A673 (cell line): Measurements from ENCODE around the gene FZD7. TPM values are rescaled to one million over a fixed set of nuclear protein-coding genes. Genes with fewer than 3 reads are reported as not detected.

Source experiments
- BruUV-seq: library from RNA; stranded (reverse); fragments of 400-500 nt; replicated peaks from 2 replicates; lab custom pipeline; 2021; lab: Mats Ljungman, UMichigan
- CTCF ChIA-PET: fragments of 300-600 bp; sonication (Branson Sonifier 250); formaldehyde crosslinking; loops from one replicate; lab custom pipeline; 2022; ENCODE audit warnings: antibody characterized with exemption; lab: Charles Lee
- POLR2A ChIA-PET: fragments of 300-600 bp; sonication (Branson Sonifier 250); formaldehyde crosslinking; loops from one replicate; lab custom pipeline; 2022; ENCODE audit warnings: antibody characterized with exemption; ENCODE audit not compliant: low non-redundant PET; lab: Charles Lee
- DNase-seq: peaks from one replicate; pipeline ENCODE4 v3.0.0-alpha.2; 2015; ENCODE audit warnings: low spot score
- H3K27ac ChIP-seq: fragments of 200-600 bp; sonication (generic); 2 replicates; pipeline ENCODE4 v1.5.1; 2016; ENCODE audit warnings: mixed run types, low read depth, mild to moderate bottlenecking, mixed read lengths, antibody characterized with exemption, low read length; ENCODE audit not compliant: poor library complexity, severe bottlenecking
- H3K27me3 ChIP-seq: fragments of 200-600 bp; sonication (generic); replicated peaks from 2 replicates; pipeline ENCODE4 v1.6.1; 2017; ENCODE audit warnings: mixed run types, low read depth, mild to moderate bottlenecking, mixed read lengths, antibody characterized with exemption, low read length; ENCODE audit not compliant: insufficient read depth, poor library complexity
- H3K36me3 ChIP-seq: fragments of 200-600 bp; sonication (generic); 2 replicates; pipeline ENCODE4 v1.6.1; 2016; ENCODE audit warnings: mixed run types, mild to moderate bottlenecking, mixed read lengths, antibody characterized with exemption, low read length; ENCODE audit not compliant: insufficient read depth, poor library complexity, severe bottlenecking
- H3K4me1 ChIP-seq: fragments of 200-600 bp; sonication (generic); 2 replicates; pipeline ENCODE4 v1.6.1; 2017; ENCODE audit warnings: mixed run types, mild to moderate bottlenecking, mixed read lengths, antibody characterized with exemption, low read length; ENCODE audit not compliant: insufficient read depth, poor library complexity, severe bottlenecking
- H3K4me3 ChIP-seq: fragments of 200-600 bp; sonication (generic); 2 replicates; pipeline ENCODE4 v1.5.1; 2016; ENCODE audit warnings: low read depth, mixed run types, mild to moderate bottlenecking, mixed read lengths, low read length; ENCODE audit not compliant: poor library complexity, severe bottlenecking
- H3K9me3 ChIP-seq: fragments of 200-600 bp; sonication (generic); 2 replicates; pipeline ENCODE4 v1.6.1; 2016; ENCODE audit warnings: mixed run types, low read depth, mild to moderate bottlenecking, mixed read lengths, antibody characterized with exemption, low read length; ENCODE audit not compliant: poor library complexity, severe bottlenecking
- EZH2 ChIP-seq: fragments of 200-600 bp; sonication (generic); IDR thresholded peaks from 2 replicates; pipeline ENCODE4 v1.6.1; 2017; ENCODE audit warnings: borderline replicate concordance, low read depth, mild to moderate bottlenecking, mixed read lengths, antibody characterized with exemption, low read length; ENCODE audit not compliant: poor library complexity, severe bottlenecking
- intact Hi-C: fragments of 100-400 bp; cut with micrococcal nuclease; formaldehyde crosslinking; loops from one replicate; pipeline ENCODE4 v1.10.0; 2022; ENCODE audit not compliant: unreplicated experiment
- total RNA-seq: library from RNA; stranded (reverse); gene quantifications from 2 replicates; pipeline ENCODE4 v1.2.3, GENCODE V29; 2021
- TF ChIP-seq, protein P1 (sequence below): fragments of 300-800, 200-600 bp; sonication (generic); conservative IDR thresholded peaks from 2 replicates; pipeline ENCODE4 v1.5.1; 2017; ENCODE audit warnings: low read depth, mild to moderate bottlenecking, antibody characterized with exemption, low read length, moderate library complexity, mixed read lengths

The FZD7 gene
- total RNA-seq, 1 experiment from 2014 or later, result 14.1 TPM

DNA sequence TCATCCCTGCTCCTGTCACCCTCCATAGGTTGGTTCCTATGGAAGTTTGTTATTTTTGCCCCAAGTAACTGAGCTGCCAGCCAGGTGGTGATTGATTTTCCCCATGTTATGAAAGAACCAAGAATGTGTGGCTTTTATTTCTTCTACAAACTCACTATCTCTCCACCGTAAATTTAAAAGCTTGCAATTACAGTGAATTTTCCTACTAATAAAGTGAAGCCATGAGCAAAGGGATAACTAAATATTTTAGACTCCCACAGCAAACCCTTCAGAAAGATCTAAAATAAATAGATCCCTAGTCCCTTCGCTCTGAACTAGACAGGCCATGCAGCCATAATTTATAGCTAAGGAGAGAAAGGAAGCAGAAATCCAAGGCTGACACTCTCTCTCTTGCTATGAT, 33.2 kb downstream of the FZD7 start:
- Histone ChIP-seq H3K4me3 (no peak overlapping the region), H3K4me1 (peaks cover 24% of the 10 kb centered on the region), H3K27ac (no peak overlapping the region), H3K36me3 (no peaks in the 10 kb centered on the region), H3K27me3 (no peaks in the 10 kb centered on the region), H3K9me3 (no peaks in the 10 kb centered on the region)
- CTCF ChIA-PET, result no interaction called here
- DNase-seq, result no peak
- intact Hi-C loops, result no loop called here
- no TSS peak for BruUV-seq
- POLR2A ChIA-PET, result no interaction called here
- TF ChIP-seq EZH2, result no peak
- TF ChIP-seq, protein P1, sequence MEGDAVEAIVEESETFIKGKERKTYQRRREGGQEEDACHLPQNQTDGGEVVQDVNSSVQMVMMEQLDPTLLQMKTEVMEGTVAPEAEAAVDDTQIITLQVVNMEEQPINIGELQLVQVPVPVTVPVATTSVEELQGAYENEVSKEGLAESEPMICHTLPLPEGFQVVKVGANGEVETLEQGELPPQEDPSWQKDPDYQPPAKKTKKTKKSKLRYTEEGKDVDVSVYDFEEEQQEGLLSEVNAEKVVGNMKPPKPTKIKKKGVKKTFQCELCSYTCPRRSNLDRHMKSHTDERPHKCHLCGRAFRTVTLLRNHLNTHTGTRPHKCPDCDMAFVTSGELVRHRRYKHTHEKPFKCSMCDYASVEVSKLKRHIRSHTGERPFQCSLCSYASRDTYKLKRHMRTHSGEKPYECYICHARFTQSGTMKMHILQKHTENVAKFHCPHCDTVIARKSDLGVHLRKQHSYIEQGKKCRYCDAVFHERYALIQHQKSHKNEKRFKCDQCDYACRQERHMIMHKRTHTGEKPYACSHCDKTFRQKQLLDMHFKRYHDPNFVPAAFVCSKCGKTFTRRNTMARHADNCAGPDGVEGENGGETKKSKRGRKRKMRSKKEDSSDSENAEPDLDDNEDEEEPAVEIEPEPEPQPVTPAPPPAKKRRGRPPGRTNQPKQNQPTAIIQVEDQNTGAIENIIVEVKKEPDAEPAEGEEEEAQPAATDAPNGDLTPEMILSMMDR, result no peak

DNA sequence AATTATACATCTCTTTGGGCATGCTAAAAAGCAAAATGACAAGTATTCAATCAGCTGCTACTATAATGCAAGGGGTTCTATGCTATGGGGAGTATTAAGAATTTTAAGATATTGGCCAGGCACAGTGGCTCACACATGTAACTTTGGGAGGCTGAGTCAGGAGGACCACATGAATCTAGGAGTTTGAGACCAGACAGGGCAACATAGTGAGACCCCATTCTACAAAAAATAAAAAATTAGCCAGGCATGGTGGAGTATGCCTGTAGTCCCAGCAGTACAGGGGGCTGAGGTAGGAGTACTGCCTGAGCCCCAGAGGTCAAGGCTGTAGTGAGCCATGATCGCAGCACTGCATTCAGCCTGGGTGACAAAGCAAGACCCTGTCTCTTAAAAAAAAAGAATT, 33.9 kb downstream of the FZD7 start:
- H3K9me3 ChIP-seq, result no peaks in the 10 kb centered on the region
- TF ChIP-seq, protein P1, result no peak
- TF ChIP-seq EZH2, result no peak
- POLR2A ChIA-PET, result no interaction called here
- intact Hi-C loops, result no loop called here
- no peak for DNase-seq
- H3K4me1 ChIP-seq, result peaks cover 24% of the 10 kb centered on the region
- H3K4me3 ChIP-seq, result no peak overlapping the region
- CTCF ChIA-PET, result no interaction called here
- no peaks in the 10 kb centered on the region for H3K36me3 ChIP-seq
- H3K27me3 ChIP-seq, result no peaks in the 10 kb centered on the region
- no peak overlapping the region for H3K27ac ChIP-seq
- no TSS peak for BruUV-seq

DNA sequence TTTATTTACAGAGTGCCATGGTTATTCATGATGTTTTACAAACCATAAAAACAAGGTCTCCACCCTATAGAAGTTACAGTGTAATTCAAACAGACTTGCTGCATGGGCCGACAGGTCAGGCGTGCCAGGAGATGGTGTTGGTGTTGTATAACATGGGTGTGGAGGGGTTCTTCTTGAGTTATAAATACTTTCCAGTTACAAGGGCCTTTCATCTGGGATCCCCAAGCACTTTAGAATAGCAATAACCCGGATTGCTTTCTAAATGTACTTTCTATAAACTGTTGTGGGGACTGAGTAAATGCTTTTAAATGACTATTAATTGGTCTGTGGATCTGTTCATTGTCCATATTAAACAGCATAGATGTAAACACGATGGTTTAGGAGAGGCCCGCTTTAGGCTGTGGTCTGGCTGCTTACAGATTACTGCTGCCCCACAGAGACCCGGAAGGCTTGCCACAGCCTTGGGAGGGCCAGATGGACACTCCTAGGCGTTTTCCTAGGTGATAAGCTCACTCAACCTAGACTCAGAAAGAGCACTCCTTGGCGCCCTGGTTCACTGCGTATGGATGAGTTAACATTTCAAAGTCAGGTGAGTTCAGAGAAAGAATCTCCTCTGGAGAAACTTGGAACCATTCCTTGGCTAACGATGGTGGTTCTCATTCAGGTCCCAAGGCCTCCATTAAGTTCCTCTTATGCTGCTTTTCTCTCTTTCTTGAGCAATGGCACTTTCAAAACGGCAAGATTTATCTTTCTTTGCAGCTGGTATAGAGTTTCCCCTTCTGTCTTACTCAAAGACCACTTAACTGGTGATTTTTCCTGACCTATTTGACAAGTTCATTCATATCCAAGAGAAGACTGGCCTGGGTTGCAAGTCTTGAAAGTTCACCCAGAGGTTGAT, 35.8 kb downstream of the FZD7 start:
- BruUV-seq, result no TSS peak
- no peak for TF ChIP-seq EZH2
- TF ChIP-seq, protein P1, result no peak
- no peak for DNase-seq
- Histone ChIP-seq H3K4me3 (no peak overlapping the region), H3K27me3 (no peaks in the 10 kb centered on the region), H3K4me1 (peaks cover 12% of the 10 kb centered on the region), H3K9me3 (no peaks in the 10 kb centered on the region), H3K27ac (no peak overlapping the region), H3K36me3 (no peaks in the 10 kb centered on the region)
- ChIA-PET POLR2A (interaction anchor here (0.8 kb wide), 1 partner anchor 33 kb away, joined by 4 read pairs; no protein-coding TSS in a partner anchor), CTCF (no interaction called here)
- intact Hi-C loops, result no loop called here
